ENCODE measurements around the gene TMED5. TPM values are rescaled to one million over a fixed set of nuclear protein-coding genes. Genes with fewer than 3 reads are reported as not detected.
"Not testable (repeated sequence)": the region's sequence is repeated elsewhere in the genome, so short reads cannot be mapped to it uniquely, and the experiment has no call there.

Gene TMED5
- polyA plus RNA-seq, 1 of the 3 experiments (the other 2 are of a cell fraction): 24.2 TPM

GRCh38 chr1:93178418-93178817, 1.8 kb downstream of the TMED5 start:
- peaks cover 16% of the 10 kb centered on the region for H3F3A ChIP-seq (replicated peaks; ENCODE audit: insufficient read depth)
- peak overlapping the region; percentile 95 for H3K9ac ChIP-seq
- H3K79me2 ChIP-seq (ENCODE audit: insufficient read depth): peaks cover 87% of the 10 kb centered on the region
- no peak for TF ChIP-seq YY1 (IDR thresholded peaks at IDR 0.05; ENCODE audit: low read depth)
- TF ChIP-seq CTCF (IDR thresholded peaks at IDR 0.05): no peak
- peak; percentile 39; the same call in 1 of the 2 replicates for TF ChIP-seq MXI1 (IDR thresholded peaks at IDR 0.05; ENCODE audit: low read depth, low read length)
- TF ChIP-seq RCOR1 (IDR thresholded peaks at IDR 0.05; ENCODE audit: low read length): no peak
- no peak for TF ChIP-seq JUND (IDR thresholded peaks at IDR 0.05)
- no peak for TF ChIP-seq RFX5 (IDR thresholded peaks at IDR 0.05; ENCODE audit: low read length)
- 0 out of 2 replicates have a peak, but pooled peaks have one; percentile 0 for TF ChIP-seq TCF12 (IDR thresholded peaks at IDR 0.05)
- no peak overlapping the region for H2AFZ ChIP-seq (ENCODE audit: low read depth)
- peaks cover 40% of the 10 kb centered on the region for H4K20me1 ChIP-seq (ENCODE audit: insufficient read depth)
- ChIA-PET CTCF (interaction anchor here (1.5 kb wide), 1 partner anchor 68 kb away, joined by 3 read pairs; no protein-coding TSS in a partner anchor), POLR2A (no interaction called here)
- H3K36me3 ChIP-seq (replicated peaks in 1 of 2; ENCODE audit: control insufficient read depth in 1 of 2, insufficient read depth in 2 of 2, low read length in 1 of 2): peaks cover 3 to 22% of the 10 kb centered on the region in 2 experiments
- peak; percentile 22 for DNase-seq
- 16% methylated on average over 5 of the region's 5 CpGs for WGBS (ENCODE audit: low lambda C conversion rate)
- H3K9me3 ChIP-seq: no peaks in the 10 kb centered on the region
- H3K27me3 ChIP-seq (ENCODE audit: insufficient read depth): no peaks in the 10 kb centered on the region
- H3K4me1 ChIP-seq (ENCODE audit: control insufficient read depth in 1 of 2, insufficient read depth in 2 of 2, low read depth in 1 of 2, low read length in 1 of 2): peaks cover 3% of the 10 kb centered on the region in 2 experiments; a peak in 2 of 4 replicates
- peak overlapping the region; percentile 56 to 98 for H3K27ac ChIP-seq (ENCODE audit: low read depth in 2 of 2, low read length in 1 of 2)
- no peaks in the 10 kb centered on the region for H3K9me2 ChIP-seq
- H3K4me3 ChIP-seq (ENCODE audit: low read depth in 2 of 2, low read length in 1 of 2): peak overlapping the region; percentile 86 to 96
- peak overlapping the region; percentile 93 for H3K4me2 ChIP-seq

GRCh38 chr1:93177991-93178390, 2.2 kb downstream of the TMED5 start:
- Histone ChIP-seq H3K36me3 (replicated peaks in 1 of 2; ENCODE audit: control insufficient read depth in 1 of 2, insufficient read depth in 2 of 2, low read length in 1 of 2) (peaks cover 3 to 22% of the 10 kb centered on the region in 2 experiments), H3F3A (replicated peaks; ENCODE audit: insufficient read depth) (peaks cover 18% of the 10 kb centered on the region), H4K20me1 (ENCODE audit: insufficient read depth) (peaks cover 44% of the 10 kb centered on the region), H3K27ac (ENCODE audit: low read depth in 2 of 2, low read length in 1 of 2) (peak overlapping the region; percentile 56 to 98), H3K27me3 (ENCODE audit: insufficient read depth) (no peaks in the 10 kb centered on the region), H3K9me2 (no peaks in the 10 kb centered on the region), H2AFZ (ENCODE audit: low read depth) (no peak overlapping the region), H3K4me3 (ENCODE audit: low read depth in 2 of 2, low read length in 1 of 2) (peak overlapping the region; percentile 86 to 96), H3K4me2 (peak overlapping the region; percentile 93), H3K9ac (peak overlapping the region; percentile 95; the same call in 1 of the 2 replicates), H3K4me1 (ENCODE audit: control insufficient read depth in 1 of 2, insufficient read depth in 2 of 2, low read depth in 1 of 2, low read length in 1 of 2) (peaks cover 3 to 7% of the 10 kb centered on the region in 2 experiments; a peak in 2 of 4 replicates), H3K9me3 (no peaks in the 10 kb centered on the region), H3K79me2 (ENCODE audit: insufficient read depth) (peaks cover 87% of the 10 kb centered on the region)
- 25% methylated on average over 4 of the region's 4 CpGs for WGBS (ENCODE audit: low lambda C conversion rate)
- TF ChIP-seq MXI1 (IDR thresholded peaks at IDR 0.05; ENCODE audit: low read depth, low read length): no peak
- no peak for TF ChIP-seq USF1 (IDR thresholded peaks at IDR 0.05; ENCODE audit: borderline replicate concordance, low read depth)
- TF ChIP-seq POLR2AphosphoS5 (IDR thresholded peaks at IDR 0.05; ENCODE audit: low read depth, low read length): no peak
- TF ChIP-seq JUND (IDR thresholded peaks at IDR 0.05): 0 out of 2 replicates have a peak, but pooled peaks have one; percentile 4
- peak; percentile 34; the same call in 1 of the 2 replicates for TF ChIP-seq FOSL2 (IDR thresholded peaks at IDR 0.05; ENCODE audit: borderline replicate concordance, low read depth)
- no peak for TF ChIP-seq ELF1 (IDR thresholded peaks at IDR 0.05)
- no peak for TF ChIP-seq TAF1 (IDR thresholded peaks at IDR 0.05; ENCODE audit: borderline replicate concordance, low read depth, low read length)
- TF ChIP-seq USF2 (IDR thresholded peaks at IDR 0.05; ENCODE audit: borderline replicate concordance, low read depth, low read length): no peak
- 0 out of 2 replicates have a peak, but pooled peaks have one; percentile 0 for TF ChIP-seq TCF12 (IDR thresholded peaks at IDR 0.05)
- TF ChIP-seq CTCF (IDR thresholded peaks at IDR 0.05): no peak
- TF ChIP-seq MEF2A (IDR thresholded peaks at IDR 0.05; ENCODE audit: borderline replicate concordance, low read depth): no peak
- ChIA-PET CTCF (interaction anchor here (1.5 kb wide), 1 partner anchor 67 kb away, joined by 3 read pairs; no protein-coding TSS in a partner anchor), POLR2A (no interaction called here)
- DNase-seq: no peak

- H3K4me2 ChIP-seq; CTCF ChIA-PET; H3K9ac ChIP-seq; H3K27ac ChIP-seq (ENCODE audit: low read depth in 2 of 2, low read length in 1 of 2); H3K9me3 ChIP-seq; POLR2A ChIA-PET; DNase-seq; H3K4me3 ChIP-seq (ENCODE audit: low read depth in 2 of 2, low read length in 1 of 2); H3K27me3 ChIP-seq (ENCODE audit: insufficient read depth); H3K9me2 ChIP-seq; H2AFZ ChIP-seq (ENCODE audit: low read depth): not testable (repeated sequence)
- H3K79me2 ChIP-seq (ENCODE audit: insufficient read depth): peaks cover 99% of the 10 kb centered on the region
- WGBS (ENCODE audit: low lambda C conversion rate): 97% methylated on average over 3 of the region's 3 CpGs
- peaks cover 3 to 21% of the 10 kb centered on the region in 2 experiments; a peak in 2 of 4 replicates for H3K4me1 ChIP-seq (ENCODE audit: control insufficient read depth in 1 of 2, insufficient read depth in 2 of 2, low read depth in 1 of 2, low read length in 1 of 2)
- H4K20me1 ChIP-seq (ENCODE audit: insufficient read depth): peaks cover 68% of the 10 kb centered on the region
- H3F3A ChIP-seq (replicated peaks; ENCODE audit: insufficient read depth): peaks cover 12% of the 10 kb centered on the region
- peaks cover 3 to 22% of the 10 kb centered on the region in 2 experiments for H3K36me3 ChIP-seq (replicated peaks in 1 of 2; ENCODE audit: control insufficient read depth in 1 of 2, insufficient read depth in 2 of 2, low read length in 1 of 2)
Measured at GRCh38 chr1:93174638-93175037, 5.6 kb downstream of the TMED5 start.
